Thyroid gland (tissue), 4 donors: ENCODE measurements around the gene TLR9.

Experiments
- POLR2A ChIP-seq, 2 donors: fragments of 450-650 bp; IDR thresholded peaks; one replicate each; pipeline ENCODE4 v1.6.1; 2017; ENCODE audit warnings: antibody characterized with exemption in 2 of 2, mild to moderate bottlenecking in 2 of 2, moderate library complexity in 1 of 2
- TF ChIP-seq, protein P1 (sequence below), 6 experiments: fragments of 200-600 bp in 3 of 6; fragments of 450-650 bp in 3 of 6; sonication (generic) in 3 of 6; IDR thresholded peaks; one replicate each; pipeline ENCODE4 v1.5.1; 2016 to 2019; ENCODE audit warnings: antibody characterized with exemption in 6 of 6, mild to moderate bottlenecking in 2 of 6, inconsistent platforms in 1 of 6, moderate library complexity in 1 of 6

DNA sequence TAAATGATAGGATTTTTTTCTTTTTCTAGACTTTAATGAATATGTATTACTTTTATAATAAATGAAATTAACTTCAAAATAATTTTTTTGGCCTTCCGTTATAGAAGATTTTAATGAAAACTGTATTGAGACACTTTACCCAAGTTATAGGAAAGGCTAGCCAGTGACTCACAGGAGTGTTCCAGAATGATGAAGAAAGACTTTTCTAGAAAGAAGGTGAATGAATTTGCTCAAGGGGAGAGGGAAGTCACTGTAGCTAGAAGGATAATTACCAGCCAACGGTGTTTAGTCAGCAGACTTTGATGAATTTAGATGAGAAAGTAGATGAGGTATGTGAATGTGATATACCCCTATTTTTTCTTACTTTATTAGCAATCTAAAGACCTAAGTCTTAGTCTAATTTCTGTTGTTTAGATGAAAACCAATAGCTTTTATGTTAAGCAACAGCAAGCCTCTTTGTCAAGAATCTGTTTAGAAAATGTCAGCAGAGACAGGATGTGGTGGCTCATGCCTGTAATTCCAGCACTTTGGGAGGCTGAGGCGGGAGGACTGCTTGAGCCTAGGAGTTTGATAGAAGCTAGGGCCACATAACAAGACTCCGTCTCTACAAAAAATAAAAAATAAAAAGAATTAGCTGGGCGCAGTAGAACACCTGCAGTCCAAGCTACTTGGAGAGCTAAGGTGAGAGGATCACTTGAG, 24.3 kb downstream of the TLR9 start:
- TF ChIP-seq, protein P1, sequence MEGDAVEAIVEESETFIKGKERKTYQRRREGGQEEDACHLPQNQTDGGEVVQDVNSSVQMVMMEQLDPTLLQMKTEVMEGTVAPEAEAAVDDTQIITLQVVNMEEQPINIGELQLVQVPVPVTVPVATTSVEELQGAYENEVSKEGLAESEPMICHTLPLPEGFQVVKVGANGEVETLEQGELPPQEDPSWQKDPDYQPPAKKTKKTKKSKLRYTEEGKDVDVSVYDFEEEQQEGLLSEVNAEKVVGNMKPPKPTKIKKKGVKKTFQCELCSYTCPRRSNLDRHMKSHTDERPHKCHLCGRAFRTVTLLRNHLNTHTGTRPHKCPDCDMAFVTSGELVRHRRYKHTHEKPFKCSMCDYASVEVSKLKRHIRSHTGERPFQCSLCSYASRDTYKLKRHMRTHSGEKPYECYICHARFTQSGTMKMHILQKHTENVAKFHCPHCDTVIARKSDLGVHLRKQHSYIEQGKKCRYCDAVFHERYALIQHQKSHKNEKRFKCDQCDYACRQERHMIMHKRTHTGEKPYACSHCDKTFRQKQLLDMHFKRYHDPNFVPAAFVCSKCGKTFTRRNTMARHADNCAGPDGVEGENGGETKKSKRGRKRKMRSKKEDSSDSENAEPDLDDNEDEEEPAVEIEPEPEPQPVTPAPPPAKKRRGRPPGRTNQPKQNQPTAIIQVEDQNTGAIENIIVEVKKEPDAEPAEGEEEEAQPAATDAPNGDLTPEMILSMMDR (IDR thresholded peaks at IDR 0.05) = no peak
- TF ChIP-seq POLR2A (IDR thresholded peaks at IDR 0.05) = no peak
